Liver (tissue), 9 donors: ENCODE results near the gene SPATS2. TPM values are rescaled to one million over a fixed set of nuclear protein-coding genes. Genes with fewer than 3 reads are reported as not detected.

Experiments
- DNase-seq: peaks from one replicate; pipeline ENCODE4 v3.0.0-alpha.2; 2017; ENCODE audit warnings: low spot score
- H3K27ac ChIP-seq, 2 donors: one replicate each; pipeline ENCODE4 v1.7.0; 2013; ENCODE audit warnings: inconsistent platforms in 2 of 2, low read length in 2 of 2, control low read depth in 1 of 2, low read depth in 1 of 2, mild to moderate bottlenecking in 1 of 2
- H3K27me3 ChIP-seq, 4 donors: one replicate each; pipeline versions ENCODE4 v1.6.1 to v1.7.0; 2013; ENCODE audit warnings: low read length in 3 of 4, inconsistent platforms in 1 of 4, mild to moderate bottlenecking in 1 of 4, moderate library complexity in 1 of 4; ENCODE audit not compliant: control insufficient read depth in 4 of 4, insufficient read depth in 4 of 4
- H3K36me3 ChIP-seq, 4 donors: one replicate each; pipeline versions ENCODE4 v1.6.1 to v1.7.0; 2013; ENCODE audit warnings: low read length in 3 of 4, mild to moderate bottlenecking in 3 of 4, low read depth in 1 of 4, moderate library complexity in 1 of 4; ENCODE audit not compliant: control insufficient read depth in 4 of 4, insufficient read depth in 3 of 4
- H3K4me1 ChIP-seq, 4 donors: one replicate each; pipeline versions ENCODE4 v1.6.1 to v1.7.0; 2013; ENCODE audit warnings: low read length in 3 of 4, mild to moderate bottlenecking in 3 of 4, moderate library complexity in 1 of 4; ENCODE audit not compliant: control insufficient read depth in 4 of 4, insufficient read depth in 4 of 4
- H3K4me3 ChIP-seq, 3 donors: one replicate each; pipeline versions ENCODE4 v1.6.1 to v1.7.0; 2013; ENCODE audit warnings: low read length in 3 of 3, control low read depth in 1 of 3, low read depth in 1 of 3, mild to moderate bottlenecking in 1 of 3
- H3K9ac ChIP-seq, 2 donors: one replicate each; pipeline ENCODE4 v1.7.0; 2013; ENCODE audit warnings: low read length in 2 of 2, mild to moderate bottlenecking in 2 of 2, moderate library complexity in 2 of 2, control low read depth in 1 of 2, low read depth in 1 of 2
- H3K9me3 ChIP-seq, 4 donors: one replicate each; pipeline versions ENCODE4 v1.6.1 to v1.7.0; 2013; ENCODE audit warnings: low read length in 3 of 4; ENCODE audit not compliant: control insufficient read depth in 4 of 4
- ATF3 ChIP-seq: IDR thresholded peaks from 2 replicates; pipeline ENCODE4 v1.6.1; 2016; ENCODE audit warnings: antibody characterized with exemption
- EGR1 ChIP-seq, 2 donors: IDR thresholded peaks; 2 replicates each; pipeline ENCODE4 v1.6.1; 2016 to 2018; ENCODE audit warnings: antibody characterized with exemption in 2 of 2, low read depth in 2 of 2
- FOXA2 ChIP-seq: IDR thresholded peaks from 2 replicates; pipeline ENCODE4 v1.6.1; 2016; ENCODE audit warnings: antibody characterized with exemption
- GABPA ChIP-seq, 2 donors: IDR thresholded peaks in 1 of 2; conservative IDR thresholded peaks in 1 of 2; 2 replicates each; pipeline ENCODE4 v1.6.1; 2016; ENCODE audit warnings: antibody characterized with exemption in 2 of 2, mild to moderate bottlenecking in 1 of 2, moderate library complexity in 1 of 2
- HNF4A ChIP-seq, 2 donors: conservative IDR thresholded peaks; 2 replicates each; pipeline ENCODE4 v1.6.1; 2016; ENCODE audit warnings: antibody characterized with exemption in 2 of 2, mild to moderate bottlenecking in 2 of 2
- HNF4G ChIP-seq: IDR thresholded peaks from 2 replicates; pipeline ENCODE4 v1.6.1; 2016; ENCODE audit warnings: antibody characterized with exemption
- JUND ChIP-seq, 2 donors: IDR thresholded peaks; 2 replicates each; pipeline ENCODE4 v1.6.1; 2016; ENCODE audit warnings: antibody characterized with exemption in 2 of 2
- MAX ChIP-seq: IDR thresholded peaks from 2 replicates; pipeline ENCODE4 v1.6.1; 2016; ENCODE audit warnings: antibody characterized with exemption
- NR2F2 ChIP-seq: IDR thresholded peaks from 2 replicates; pipeline ENCODE4 v1.6.1; 2016; ENCODE audit warnings: antibody characterized with exemption
- RAD21 ChIP-seq, 2 donors: IDR thresholded peaks; 2 replicates each; pipeline ENCODE4 v1.6.1; 2016; ENCODE audit warnings: antibody characterized with exemption in 2 of 2, mild to moderate bottlenecking in 2 of 2
- RXRA ChIP-seq, 2 donors: IDR thresholded peaks; 2 replicates each; pipeline ENCODE4 v1.6.1; 2017 to 2018; ENCODE audit warnings: antibody characterized with exemption in 2 of 2, mild to moderate bottlenecking in 1 of 2
- SP1 ChIP-seq: IDR thresholded peaks from 2 replicates; pipeline ENCODE4 v1.6.1; 2018; ENCODE audit warnings: antibody characterized with exemption, mild to moderate bottlenecking
- TAF1 ChIP-seq: conservative IDR thresholded peaks from 2 replicates; pipeline ENCODE4 v1.6.1; 2016; ENCODE audit warnings: antibody characterized with exemption, mild to moderate bottlenecking
- YY1 ChIP-seq: IDR thresholded peaks from 2 replicates; pipeline ENCODE4 v1.6.1; 2016; ENCODE audit warnings: antibody characterized with exemption, mild to moderate bottlenecking
- WGBS: extraction: QIAGEN DNeasy Blood & Tissue Kit; methylation state at CpG from one replicate; pipeline ENCODE4 v1.1.7; 2013; 5-methylcytosine and 5-hydroxymethylcytosine counted together
- polyA plus RNA-seq, 2 donors: library from polyadenylated mRNA; stranded (reverse) in 1 of 2; unstranded in 1 of 2; fragments of 200-250 nt in 1 of 2; fragments of >200 nt in 1 of 2; fragmentation: Nextera tagmentation in 1 of 2; extraction: Ambion mirVana in 1 of 2; gene quantifications; one replicate each; pipeline versions ENCODE4 v1.2.1 to v1.2.3, GENCODE V29; 2013 to 2015
- total RNA-seq, 2 donors: library from RNA; depleted of rRNA; stranded (reverse); fragments of >200 nt; gene quantifications; one replicate each; pipeline ENCODE4 v1.2.3, GENCODE V29; 2014
- TF ChIP-seq, protein P1 (sequence below): IDR thresholded peaks from 2 replicates; pipeline ENCODE4 v1.6.1; 2016; ENCODE audit warnings: antibody characterized with exemption, mild to moderate bottlenecking
- TF ChIP-seq, protein P2 (sequence below): IDR thresholded peaks from 2 replicates; pipeline ENCODE4 v1.6.1; 2016; ENCODE audit warnings: antibody characterized with exemption
- donor health status: healthy.
- donor health status: healthy.
- donor health status: healthy.
- donor health status: healthy.
- donor health status: healthy.

The SPATS2 gene
- total and polyA plus RNA-seq, 4 donors, result 2.4 to 5.2 (median 4.5) TPM

DNA sequence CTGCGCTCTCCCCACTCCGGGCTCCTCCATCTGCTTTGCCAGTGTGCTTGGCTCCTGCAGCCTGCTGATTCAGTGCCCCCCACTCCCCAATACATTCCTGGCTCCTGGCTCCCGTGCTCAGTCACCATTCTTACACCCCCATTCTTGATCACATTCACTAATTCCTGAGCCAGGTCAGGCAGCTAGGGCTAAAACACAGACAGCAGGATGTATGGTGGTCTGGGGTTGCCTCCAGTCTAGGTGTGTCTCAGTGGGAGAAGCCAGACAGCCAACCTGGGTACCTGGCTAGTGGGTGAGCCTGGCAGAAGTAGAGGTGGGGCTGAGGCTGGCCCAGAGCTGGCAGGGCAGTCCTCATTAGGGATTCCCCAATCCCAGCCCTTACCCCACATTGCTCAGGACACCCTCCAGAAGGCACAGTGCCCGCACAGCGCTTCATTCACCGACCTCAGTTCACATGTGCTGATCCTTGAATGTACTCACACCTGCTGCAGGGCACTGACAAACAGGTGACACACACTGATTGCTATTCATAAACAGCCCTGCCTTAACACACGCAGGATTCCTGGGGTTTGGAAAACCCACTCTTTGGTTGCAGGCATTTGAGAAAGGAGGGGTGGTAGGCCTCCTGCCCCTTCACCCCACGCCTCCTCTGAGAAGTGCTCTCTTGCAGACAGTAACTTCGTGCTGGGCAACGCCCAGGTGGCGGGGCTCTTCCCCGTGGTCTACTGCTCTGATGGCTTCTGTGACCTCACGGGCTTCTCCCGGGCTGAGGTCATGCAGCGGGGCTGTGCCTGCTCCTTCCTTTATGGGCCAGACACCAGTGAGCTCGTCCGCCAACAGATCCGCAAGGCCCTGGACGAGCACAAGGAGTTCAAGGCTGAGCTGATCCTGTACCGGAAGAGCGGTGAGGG is 173.2 kb downstream of the SPATS2 start:
- DNase-seq, result no peak
- no peak overlapping the region for H3K9ac ChIP-seq
- no peaks in the 10 kb centered on the region for H3K36me3 ChIP-seq
- TF ChIP-seq HNF4G (no peak), EGR1 (IDR thresholded peaks at IDR 0.05; ENCODE audit: low read depth in 2 of 2) (no peak), NR2F2 (no peak), YY1 (no peak), FOXA2 (no peak), SP1 (no peak), ATF3 (no peak), RAD21 (IDR thresholded peaks at IDR 0.05) (no peak), JUND (IDR thresholded peaks at IDR 0.05) (no peak), TAF1 (no peak), GABPA (IDR thresholded peaks at IDR 0.05 in 1 of 2, conservative IDR thresholded peaks at IDR 0.05 in 1 of 2) (no peak), MAX (no peak), HNF4A (conservative IDR thresholded peaks at IDR 0.05) (no peak)
- TF ChIP-seq, protein P1, sequence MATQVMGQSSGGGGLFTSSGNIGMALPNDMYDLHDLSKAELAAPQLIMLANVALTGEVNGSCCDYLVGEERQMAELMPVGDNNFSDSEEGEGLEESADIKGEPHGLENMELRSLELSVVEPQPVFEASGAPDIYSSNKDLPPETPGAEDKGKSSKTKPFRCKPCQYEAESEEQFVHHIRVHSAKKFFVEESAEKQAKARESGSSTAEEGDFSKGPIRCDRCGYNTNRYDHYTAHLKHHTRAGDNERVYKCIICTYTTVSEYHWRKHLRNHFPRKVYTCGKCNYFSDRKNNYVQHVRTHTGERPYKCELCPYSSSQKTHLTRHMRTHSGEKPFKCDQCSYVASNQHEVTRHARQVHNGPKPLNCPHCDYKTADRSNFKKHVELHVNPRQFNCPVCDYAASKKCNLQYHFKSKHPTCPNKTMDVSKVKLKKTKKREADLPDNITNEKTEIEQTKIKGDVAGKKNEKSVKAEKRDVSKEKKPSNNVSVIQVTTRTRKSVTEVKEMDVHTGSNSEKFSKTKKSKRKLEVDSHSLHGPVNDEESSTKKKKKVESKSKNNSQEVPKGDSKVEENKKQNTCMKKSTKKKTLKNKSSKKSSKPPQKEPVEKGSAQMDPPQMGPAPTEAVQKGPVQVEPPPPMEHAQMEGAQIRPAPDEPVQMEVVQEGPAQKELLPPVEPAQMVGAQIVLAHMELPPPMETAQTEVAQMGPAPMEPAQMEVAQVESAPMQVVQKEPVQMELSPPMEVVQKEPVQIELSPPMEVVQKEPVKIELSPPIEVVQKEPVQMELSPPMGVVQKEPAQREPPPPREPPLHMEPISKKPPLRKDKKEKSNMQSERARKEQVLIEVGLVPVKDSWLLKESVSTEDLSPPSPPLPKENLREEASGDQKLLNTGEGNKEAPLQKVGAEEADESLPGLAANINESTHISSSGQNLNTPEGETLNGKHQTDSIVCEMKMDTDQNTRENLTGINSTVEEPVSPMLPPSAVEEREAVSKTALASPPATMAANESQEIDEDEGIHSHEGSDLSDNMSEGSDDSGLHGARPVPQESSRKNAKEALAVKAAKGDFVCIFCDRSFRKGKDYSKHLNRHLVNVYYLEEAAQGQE, result no peak
- peaks cover 3 to 10% (median 5%) of the 10 kb centered on the region in 4 donors for H3K27me3 ChIP-seq
- H3K4me1 ChIP-seq, result peaks cover 10 to 12% (median 11%) of the 10 kb centered on the region in 4 donors
- H3K4me3 ChIP-seq, result no peak overlapping the region
- 72% methylated on average over 21 of the region's 21 CpGs for WGBS
- H3K9me3 ChIP-seq, result no peaks in the 10 kb centered on the region
- H3K27ac ChIP-seq, result no peak overlapping the region

DNA sequence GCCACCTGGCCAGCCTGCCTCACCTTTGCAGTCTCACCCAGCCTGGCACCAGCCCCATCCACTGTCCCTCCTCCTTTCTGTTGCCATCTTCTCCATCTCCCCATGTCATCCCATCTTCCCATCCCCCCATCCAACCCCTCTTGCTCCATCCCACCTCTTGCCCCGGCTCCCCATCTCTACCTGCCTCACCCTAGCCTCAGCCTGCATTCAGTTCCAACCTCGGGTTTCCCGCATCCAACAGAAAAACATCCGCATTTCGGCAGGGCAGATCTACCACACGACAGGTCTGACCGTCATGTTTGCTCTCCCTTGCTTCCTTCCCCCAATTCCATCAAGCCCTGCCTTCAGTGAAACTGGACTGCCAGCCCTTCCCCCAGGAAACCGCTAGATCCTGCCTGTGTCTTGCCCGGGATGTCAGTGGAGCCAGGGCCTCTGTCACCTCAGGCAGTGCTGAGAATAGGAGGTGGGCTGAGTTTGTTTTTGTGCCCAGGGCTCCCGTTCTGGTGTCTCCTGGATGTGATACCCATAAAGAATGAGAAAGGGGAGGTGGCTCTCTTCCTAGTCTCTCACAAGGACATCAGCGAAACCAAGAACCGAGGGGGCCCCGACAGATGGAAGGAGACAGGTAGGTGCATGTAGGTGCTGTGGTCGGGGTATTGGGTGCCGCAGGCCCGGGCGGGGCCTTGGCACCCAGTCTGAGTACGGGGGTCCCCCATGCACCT is 174.0 kb downstream of the SPATS2 start:
- Histone ChIP-seq H3K36me3 (no peaks in the 10 kb centered on the region), H3K4me1 (peaks cover 10 to 12% (median 11%) of the 10 kb centered on the region in 4 donors), H3K4me3 (no peak overlapping the region), H3K9me3 (no peaks in the 10 kb centered on the region), H3K27ac (no peak overlapping the region), H3K9ac (no peak overlapping the region), H3K27me3 (peaks cover under 1 to 10% (median 4%) of the 10 kb centered on the region in 4 donors)
- TF ChIP-seq, protein P2, sequence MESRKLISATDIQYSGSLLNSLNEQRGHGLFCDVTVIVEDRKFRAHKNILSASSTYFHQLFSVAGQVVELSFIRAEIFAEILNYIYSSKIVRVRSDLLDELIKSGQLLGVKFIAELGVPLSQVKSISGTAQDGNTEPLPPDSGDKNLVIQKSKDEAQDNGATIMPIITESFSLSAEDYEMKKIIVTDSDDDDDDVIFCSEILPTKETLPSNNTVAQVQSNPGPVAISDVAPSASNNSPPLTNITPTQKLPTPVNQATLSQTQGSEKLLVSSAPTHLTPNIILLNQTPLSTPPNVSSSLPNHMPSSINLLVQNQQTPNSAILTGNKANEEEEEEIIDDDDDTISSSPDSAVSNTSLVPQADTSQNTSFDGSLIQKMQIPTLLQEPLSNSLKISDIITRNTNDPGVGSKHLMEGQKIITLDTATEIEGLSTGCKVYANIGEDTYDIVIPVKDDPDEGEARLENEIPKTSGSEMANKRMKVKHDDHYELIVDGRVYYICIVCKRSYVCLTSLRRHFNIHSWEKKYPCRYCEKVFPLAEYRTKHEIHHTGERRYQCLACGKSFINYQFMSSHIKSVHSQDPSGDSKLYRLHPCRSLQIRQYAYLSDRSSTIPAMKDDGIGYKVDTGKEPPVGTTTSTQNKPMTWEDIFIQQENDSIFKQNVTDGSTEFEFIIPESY, result no peak
- TF ChIP-seq RXRA (IDR thresholded peaks at IDR 0.05), result no peak
- 86% methylated on average over 18 of the region's 18 CpGs for WGBS
- no peak for DNase-seq
